HG02938 (cell line): ENCODE results near the gene CHTF18.

Experiments
- ATAC-seq: cut with Tn5 transposase; IDR thresholded peaks from one replicate; pipeline ENCODE4 v1.9.1; 2021; ENCODE audit warnings: mild to moderate bottlenecking, moderate library complexity; ENCODE audit not compliant: unreplicated experiment

Gene CHTF18

GRCh38 chr16:790086-790485 lies 1.7 kb downstream of the CHTF18 start:
- no peak for ATAC-seq

- no peak for ATAC-seq
These were observed 2.7 kb downstream of the CHTF18 start for GRCh38 chr16:791131-791530.

- ATAC-seq = no peak
These were observed 4.0 kb downstream of the CHTF18 start for GRCh38 chr16:792221-792995.

- ATAC-seq = no peak
These were observed 5.0 kb downstream of the CHTF18 start for GRCh38 chr16:793414-793813.

- no peak for ATAC-seq
These were observed 5.8 kb downstream of the CHTF18 start for GRCh38 chr16:794091-794822.

GRCh38 chr16:794853-795466 lies 6.5 kb downstream of the CHTF18 start:
- ATAC-seq = no peak

- ATAC-seq = no peak
These were observed 7.3 kb downstream of the CHTF18 start for GRCh38 chr16:795580-796229.

- no peak for ATAC-seq
These were observed 8.1 kb downstream of the CHTF18 start for GRCh38 chr16:796296-797119.

- ATAC-seq = no peak
These were observed 8.7 kb downstream of the CHTF18 start for GRCh38 chr16:797120-797420.

- ATAC-seq = no peak
These were observed 9.3 kb downstream of the CHTF18 start for GRCh38 chr16:797686-798085.

- no peak for ATAC-seq
These were observed 10.2 kb downstream of the CHTF18 start for GRCh38 chr16:798666-799065.

- ATAC-seq = no peak
These were observed 10.9 kb downstream of the CHTF18 start for GRCh38 chr16:799111-799947.

- no peak for ATAC-seq
These were observed 11.8 kb downstream of the CHTF18 start, which contains the start of gene GNG13 for GRCh38 chr16:799948-800833. Gene GNG13, minus strand, starts transcription at chr16:800734. Its CDS starts 1,657 bp downstream, at chr16:799077.

- no peak for ATAC-seq
These were observed 12.6 kb downstream of the CHTF18 start for GRCh38 chr16:800834-801511.

- ATAC-seq = no peak
These were observed 13.4 kb downstream of the CHTF18 start for GRCh38 chr16:801584-802363.

- no peak for ATAC-seq
These were observed 14.0 kb downstream of the CHTF18 start for GRCh38 chr16:802461-802860.
